ENCODE data around the gene PPP1R13B. TPM values are rescaled to one million over a fixed set of nuclear protein-coding genes. Genes with fewer than 3 reads are reported as not detected.

PPP1R13B gene
- total RNA-seq, 1 donor from 2014 or later, result 10.1 TPM

- H3K36me3 Mint-ChIP-seq (ENCODE audit: low read depth), result peaks cover 4% of the 10 kb centered on the region
- no peak for TF ChIP-seq CTCF (IDR thresholded peaks at IDR 0.05)
- no peaks in the 10 kb centered on the region for H3K27me3 Mint-ChIP-seq (ENCODE audit: low read depth)
- no peak overlapping the region for H3K4me3 Mint-ChIP-seq (ENCODE audit: unreplicated experiment)
- H3K9me3 Mint-ChIP-seq (ENCODE audit: low read depth), result no peaks in the 10 kb centered on the region
- peaks cover 11% of the 10 kb centered on the region for H3K4me1 Mint-ChIP-seq (ENCODE audit: low read depth)
- no peak overlapping the region for H3K27ac Mint-ChIP-seq (ENCODE audit: unreplicated experiment)
- peak; percentile 32 for DNase-seq (ENCODE audit: low spot score)
Observed at GRCh38 chr14:103745424-103745823, 102.0 kb downstream of the PPP1R13B start.

- Mint-ChIP-seq H3K27me3 (ENCODE audit: low read depth) (no peaks in the 10 kb centered on the region), H3K9me3 (ENCODE audit: low read depth) (no peaks in the 10 kb centered on the region), H3K27ac (ENCODE audit: unreplicated experiment) (no peak overlapping the region), H3K4me3 (ENCODE audit: unreplicated experiment) (no peak overlapping the region), H3K4me1 (ENCODE audit: low read depth) (peaks cover 11% of the 10 kb centered on the region), H3K36me3 (ENCODE audit: low read depth) (peaks cover 5% of the 10 kb centered on the region)
- no peak for TF ChIP-seq CTCF (IDR thresholded peaks at IDR 0.05)
- no peak for DNase-seq (ENCODE audit: low spot score)
Observed at GRCh38 chr14:103744621-103745395, 102.6 kb downstream of the PPP1R13B start.

- H3K36me3 Mint-ChIP-seq (ENCODE audit: low read depth), result peaks cover 6% of the 10 kb centered on the region
- H3K27ac Mint-ChIP-seq (ENCODE audit: unreplicated experiment), result no peak overlapping the region
- DNase-seq (ENCODE audit: low spot score), result peak; percentile 75
- no peaks in the 10 kb centered on the region for H3K27me3 Mint-ChIP-seq (ENCODE audit: low read depth)
- TF ChIP-seq CTCF (IDR thresholded peaks at IDR 0.05), result no peak
- no peak overlapping the region for H3K4me3 Mint-ChIP-seq (ENCODE audit: unreplicated experiment)
- peaks cover 11% of the 10 kb centered on the region for H3K4me1 Mint-ChIP-seq (ENCODE audit: low read depth)
- H3K9me3 Mint-ChIP-seq (ENCODE audit: low read depth), result no peaks in the 10 kb centered on the region
Observed at GRCh38 chr14:103743691-103744090, 103.7 kb downstream of the PPP1R13B start.

DNA sequence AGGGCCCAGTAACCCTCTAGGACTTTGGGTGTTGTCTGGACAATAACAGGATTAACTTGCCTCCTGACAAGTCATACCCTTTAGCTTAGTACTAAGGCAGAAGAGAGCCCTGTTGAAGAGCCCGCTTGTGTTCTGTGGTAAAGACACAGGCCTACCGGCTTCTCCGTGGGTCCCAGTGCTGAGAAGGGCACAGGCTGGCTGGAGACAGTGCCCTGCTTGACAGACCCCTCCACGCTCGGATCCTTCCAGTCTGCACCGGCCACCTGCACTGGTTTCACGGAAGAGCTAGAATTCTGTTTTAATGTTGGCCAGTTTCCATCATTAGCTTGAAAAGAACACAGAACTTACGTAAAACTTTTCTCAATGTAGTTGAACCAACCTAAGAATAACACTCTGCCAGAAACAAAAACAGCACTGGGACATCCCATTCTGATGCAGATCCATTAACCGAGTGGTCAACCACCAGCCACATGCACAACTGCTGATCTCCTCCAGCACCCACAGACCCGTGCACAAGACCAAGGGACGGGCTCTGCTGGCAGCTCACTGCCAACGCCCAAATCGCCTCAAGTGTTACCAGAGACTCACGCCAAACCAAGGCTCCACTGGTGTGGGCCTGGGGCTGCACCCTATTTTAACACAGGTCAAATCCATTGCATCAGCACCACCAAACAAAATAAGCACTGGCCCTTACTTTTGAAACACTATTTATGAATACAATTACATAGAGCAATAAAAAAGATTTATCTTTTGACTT, 104.7 kb downstream of the PPP1R13B start:
- DNase-seq (ENCODE audit: low spot score), result peak; percentile 59
- no peak overlapping the region for H3K27ac Mint-ChIP-seq (ENCODE audit: unreplicated experiment)
- no peaks in the 10 kb centered on the region for H3K9me3 Mint-ChIP-seq (ENCODE audit: low read depth)
- H3K36me3 Mint-ChIP-seq (ENCODE audit: low read depth), result peaks cover 8% of the 10 kb centered on the region
- H3K4me3 Mint-ChIP-seq (ENCODE audit: unreplicated experiment), result no peak overlapping the region
- no peaks in the 10 kb centered on the region for H3K27me3 Mint-ChIP-seq (ENCODE audit: low read depth)
- H3K4me1 Mint-ChIP-seq (ENCODE audit: low read depth), result peaks cover 11% of the 10 kb centered on the region
- no peak for TF ChIP-seq CTCF (IDR thresholded peaks at IDR 0.05)

DNA sequence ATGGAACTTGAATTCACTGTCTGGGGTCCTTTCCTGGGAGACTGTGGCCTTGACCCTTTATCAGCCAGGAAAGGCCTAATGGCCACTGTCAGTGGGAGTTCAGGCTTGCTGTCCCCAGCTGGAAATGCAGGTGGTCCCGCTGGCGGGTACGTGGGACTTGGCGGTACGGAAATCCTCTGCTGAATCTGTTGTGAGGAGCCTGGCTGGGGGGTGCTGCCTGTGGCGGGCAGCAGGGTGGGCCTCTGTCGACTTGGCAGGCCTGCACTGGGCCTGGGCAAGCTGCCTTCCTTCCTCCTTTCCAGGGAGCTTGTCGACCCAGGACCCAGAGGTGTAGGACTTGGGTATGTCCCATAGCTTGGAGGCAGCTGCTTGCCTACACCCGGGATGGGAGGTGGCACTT, 105.5 kb downstream of the PPP1R13B start:
- no peak overlapping the region for H3K4me3 Mint-ChIP-seq (ENCODE audit: unreplicated experiment)
- peaks cover 14% of the 10 kb centered on the region for H3K4me1 Mint-ChIP-seq (ENCODE audit: low read depth)
- H3K27ac Mint-ChIP-seq (ENCODE audit: unreplicated experiment), result no peak overlapping the region
- H3K9me3 Mint-ChIP-seq (ENCODE audit: low read depth), result no peaks in the 10 kb centered on the region
- H3K27me3 Mint-ChIP-seq (ENCODE audit: low read depth), result no peaks in the 10 kb centered on the region
- TF ChIP-seq CTCF (IDR thresholded peaks at IDR 0.05), result no peak
- DNase-seq (ENCODE audit: low spot score), result peak; percentile 54
- peaks cover 8% of the 10 kb centered on the region for H3K36me3 Mint-ChIP-seq (ENCODE audit: low read depth)
